GM12892 (cell line): ENCODE data around the gene THRSP.

Experiments
- POLR2A ChIP-seq: IDR thresholded peaks from 2 replicates; pipeline ENCODE4 v1.6.1; 2011; ENCODE audit warnings: low read depth, low read length, control low read depth
- TAF1 ChIP-seq: IDR thresholded peaks from 2 replicates; pipeline ENCODE4 v1.6.1; 2011; ENCODE audit warnings: low read depth, mild to moderate bottlenecking, control low read depth, low read length, borderline replicate concordance

DNA sequence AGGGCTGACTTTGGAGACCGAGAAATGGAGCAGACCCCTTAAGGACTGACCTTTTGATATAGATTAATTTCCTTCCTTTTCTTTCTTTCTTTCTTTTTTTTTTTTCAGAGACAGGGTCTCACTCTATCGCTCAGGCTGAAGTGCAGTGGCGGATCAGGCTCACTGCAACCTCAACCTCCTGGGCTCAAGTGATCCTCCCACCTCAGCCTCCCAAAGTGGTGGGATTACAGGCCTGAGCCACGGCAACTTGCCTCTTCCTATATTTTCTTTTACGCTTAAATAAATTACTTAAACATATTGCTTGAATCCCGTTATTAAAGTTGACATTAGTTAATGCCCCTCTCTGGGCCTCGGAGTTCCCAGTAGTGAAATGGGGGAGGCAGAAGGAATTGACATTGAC lies 40.2 kb upstream of the THRSP start:
- no peak for TF ChIP-seq POLR2A
- TF ChIP-seq TAF1: no peak
